ENCODE data around the gene TTLL5. TPM values are rescaled to one million over a fixed set of nuclear protein-coding genes. Genes with fewer than 3 reads are reported as not detected.

Gene TTLL5
- total RNA-seq, 1 experiment from 2014 or later: 34.7 TPM

GRCh38 chr14:75811136-75811829 is 150.2 kb downstream of the TTLL5 start:
- intact Hi-C loops (cut with micrococcal nuclease): no loop called here

DNA sequence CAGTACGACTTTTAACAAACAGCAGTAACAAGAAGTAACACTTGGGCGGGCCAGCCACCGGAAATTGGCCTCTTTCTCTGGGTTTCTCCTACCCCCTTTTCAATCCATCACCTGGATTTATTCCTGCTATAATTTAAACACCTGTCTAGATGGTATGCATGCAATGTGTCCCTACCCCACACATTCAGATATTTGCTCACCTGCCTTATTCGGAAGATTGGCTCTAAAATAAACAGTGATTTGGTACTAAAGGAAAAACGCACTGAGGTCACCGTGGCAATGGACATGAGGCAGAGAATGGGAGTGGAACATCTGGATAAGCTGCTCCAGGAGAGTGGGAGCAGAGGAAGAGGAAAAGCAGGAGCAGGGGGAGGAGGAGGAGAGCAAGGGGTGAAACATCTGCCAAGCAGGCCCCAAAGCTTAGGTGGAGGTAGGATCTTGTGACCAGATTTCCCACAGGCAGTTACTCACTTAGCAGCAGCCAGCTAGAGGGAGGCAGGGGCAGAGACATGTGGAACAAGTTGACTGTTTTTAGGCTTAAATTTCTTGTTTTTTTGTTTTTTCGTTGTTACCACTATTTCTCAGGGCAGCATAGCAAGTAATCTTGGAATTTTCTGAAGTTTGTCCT is 150.9 kb downstream of the TTLL5 start:
- no peak overlapping the region for H3K9ac ChIP-seq (ENCODE audit: low read length)
- no peak for DNase-seq
- no peaks in the 10 kb centered on the region for H3K79me2 ChIP-seq (ENCODE audit: low read length)
- intact Hi-C loops (cut with micrococcal nuclease): no loop called here
- H3K4me2 ChIP-seq (ENCODE audit: low read length): no peak overlapping the region
- BruUV-seq (replicated peaks): no TSS peak
- no peaks in the 10 kb centered on the region for H3K27me3 ChIP-seq (ENCODE audit: low read length)
- H4K20me1 ChIP-seq (ENCODE audit: low read length): no peaks in the 10 kb centered on the region
- no peak overlapping the region for H2AFZ ChIP-seq (ENCODE audit: low read length)
- no peak for ATAC-seq
- POLR2A ChIA-PET (ENCODE audit: unreplicated experiment): no interaction called here
- H3K4me1 ChIP-seq (ENCODE audit: insufficient read depth, low read length): no peaks in the 10 kb centered on the region
- TF ChIP-seq EZH2 (IDR thresholded peaks at IDR 0.05; ENCODE audit: low read length, unreplicated experiment): no peak
- TF ChIP-seq, protein P1, sequence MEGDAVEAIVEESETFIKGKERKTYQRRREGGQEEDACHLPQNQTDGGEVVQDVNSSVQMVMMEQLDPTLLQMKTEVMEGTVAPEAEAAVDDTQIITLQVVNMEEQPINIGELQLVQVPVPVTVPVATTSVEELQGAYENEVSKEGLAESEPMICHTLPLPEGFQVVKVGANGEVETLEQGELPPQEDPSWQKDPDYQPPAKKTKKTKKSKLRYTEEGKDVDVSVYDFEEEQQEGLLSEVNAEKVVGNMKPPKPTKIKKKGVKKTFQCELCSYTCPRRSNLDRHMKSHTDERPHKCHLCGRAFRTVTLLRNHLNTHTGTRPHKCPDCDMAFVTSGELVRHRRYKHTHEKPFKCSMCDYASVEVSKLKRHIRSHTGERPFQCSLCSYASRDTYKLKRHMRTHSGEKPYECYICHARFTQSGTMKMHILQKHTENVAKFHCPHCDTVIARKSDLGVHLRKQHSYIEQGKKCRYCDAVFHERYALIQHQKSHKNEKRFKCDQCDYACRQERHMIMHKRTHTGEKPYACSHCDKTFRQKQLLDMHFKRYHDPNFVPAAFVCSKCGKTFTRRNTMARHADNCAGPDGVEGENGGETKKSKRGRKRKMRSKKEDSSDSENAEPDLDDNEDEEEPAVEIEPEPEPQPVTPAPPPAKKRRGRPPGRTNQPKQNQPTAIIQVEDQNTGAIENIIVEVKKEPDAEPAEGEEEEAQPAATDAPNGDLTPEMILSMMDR (conservative IDR thresholded peaks at IDR 0.05; ENCODE audit: low read depth, low read length): no peak
- TF ChIP-seq EZH2phosphoT487 (IDR thresholded peaks at IDR 0.05; ENCODE audit: borderline replicate concordance, low read length): no peak
- H3K27ac ChIP-seq (ENCODE audit: low read length): no peak overlapping the region
- no peaks in the 10 kb centered on the region for H3F3A ChIP-seq (ENCODE audit: low read length, unreplicated experiment)
- H3K9me2 ChIP-seq (replicated peaks; ENCODE audit: low read length): no peaks in the 10 kb centered on the region
- no peak overlapping the region for H3K4me3 ChIP-seq (ENCODE audit: low read length)
- CTCF ChIA-PET: no interaction called here
- H3K36me3 ChIP-seq (ENCODE audit: low read depth, low read length): no peaks in the 10 kb centered on the region; the same call in 1 of the 2 replicates
- H3K9me3 ChIP-seq (ENCODE audit: low read length): no peaks in the 10 kb centered on the region

More at GRCh38 chr14:75811136-75811829, 150.2 kb downstream of the TTLL5 start:
- H3K4me1 ChIP-seq (ENCODE audit: insufficient read depth, low read length): no peaks in the 10 kb centered on the region
- no peaks in the 10 kb centered on the region for H3K9me3 ChIP-seq (ENCODE audit: low read length)
- TF ChIP-seq EZH2phosphoT487 (IDR thresholded peaks at IDR 0.05; ENCODE audit: borderline replicate concordance, low read length) (no peak), EZH2 (IDR thresholded peaks at IDR 0.05; ENCODE audit: low read length, unreplicated experiment) (no peak)
- TF ChIP-seq, protein P1 (conservative IDR thresholded peaks at IDR 0.05; ENCODE audit: low read depth, low read length): no peak
- H3K9me2 ChIP-seq (replicated peaks; ENCODE audit: low read length): no peaks in the 10 kb centered on the region
- H3K9ac ChIP-seq (ENCODE audit: low read length): no peak overlapping the region
- ATAC-seq (no peak), DNase-seq (no peak)
- H3K4me3 ChIP-seq (ENCODE audit: low read length): no peak overlapping the region
- CTCF ChIA-PET: no interaction called here
- H3K27ac ChIP-seq (ENCODE audit: low read length): no peak overlapping the region
- no peak overlapping the region for H3K4me2 ChIP-seq (ENCODE audit: low read length)
- no peaks in the 10 kb centered on the region for H3K27me3 ChIP-seq (ENCODE audit: low read length)
- H4K20me1 ChIP-seq (ENCODE audit: low read length): no peaks in the 10 kb centered on the region
- no peak overlapping the region for H2AFZ ChIP-seq (ENCODE audit: low read length)
- BruUV-seq (replicated peaks): no TSS peak
- POLR2A ChIA-PET (ENCODE audit: unreplicated experiment): no interaction called here
- peaks cover 2% of the 10 kb centered on the region; the same call in 1 of the 2 replicates for H3K36me3 ChIP-seq (ENCODE audit: low read depth, low read length)
- H3F3A ChIP-seq (ENCODE audit: low read length, unreplicated experiment): no peaks in the 10 kb centered on the region
- H3K79me2 ChIP-seq (ENCODE audit: low read length): no peaks in the 10 kb centered on the region

DNA sequence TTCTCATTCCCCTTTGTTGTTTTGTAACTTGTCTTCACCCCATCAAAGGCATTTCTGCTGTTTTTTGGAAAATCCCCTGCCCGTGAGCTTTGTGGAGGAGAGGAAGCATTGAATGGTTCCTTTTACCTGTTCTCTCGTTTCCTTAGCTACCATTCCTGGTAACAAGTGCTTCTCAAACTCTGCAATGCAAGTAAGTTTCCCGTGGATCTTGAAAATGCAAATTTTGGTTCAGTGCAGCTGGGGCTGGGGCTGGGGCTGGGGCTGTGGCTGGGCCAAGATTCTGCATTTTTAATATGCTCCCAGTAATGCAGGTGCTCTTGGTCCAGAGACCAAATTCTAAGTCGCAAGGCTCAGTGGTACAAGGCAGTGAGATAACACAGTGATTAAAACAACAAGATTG is 151.6 kb downstream of the TTLL5 start:
- Histone ChIP-seq H2AFZ (ENCODE audit: low read length) (no peak overlapping the region), H3K36me3 (ENCODE audit: low read depth, low read length) (no peaks in the 10 kb centered on the region; the same call in 1 of the 2 replicates), H3K27me3 (ENCODE audit: low read length) (no peaks in the 10 kb centered on the region), H3K9me3 (ENCODE audit: low read length) (no peaks in the 10 kb centered on the region), H3K4me1 (ENCODE audit: insufficient read depth, low read length) (no peaks in the 10 kb centered on the region), H3K4me3 (ENCODE audit: low read length) (no peak overlapping the region), H3K79me2 (ENCODE audit: low read length) (no peaks in the 10 kb centered on the region), H3K9me2 (replicated peaks; ENCODE audit: low read length) (no peaks in the 10 kb centered on the region), H3K9ac (ENCODE audit: low read length) (no peak overlapping the region), H3F3A (ENCODE audit: low read length, unreplicated experiment) (no peaks in the 10 kb centered on the region), H3K4me2 (ENCODE audit: low read length) (no peak overlapping the region), H3K27ac (ENCODE audit: low read length) (no peak overlapping the region), H4K20me1 (ENCODE audit: low read length) (no peaks in the 10 kb centered on the region)
- no peak for DNase-seq
- no peak for ATAC-seq
- ChIA-PET CTCF (no interaction called here), POLR2A (ENCODE audit: unreplicated experiment) (no interaction called here)
- intact Hi-C loops (cut with micrococcal nuclease): no loop called here
- TF ChIP-seq EZH2 (IDR thresholded peaks at IDR 0.05; ENCODE audit: low read length, unreplicated experiment) (no peak), EZH2phosphoT487 (IDR thresholded peaks at IDR 0.05; ENCODE audit: borderline replicate concordance, low read length) (no peak)
- TF ChIP-seq, protein P1 (conservative IDR thresholded peaks at IDR 0.05; ENCODE audit: low read depth, low read length): no peak
- BruUV-seq (replicated peaks): no TSS peak

All from PC-3 (cell line).